T-helper 17 cell (primary cell): ENCODE data around the gene ARHGAP42. TPM values are rescaled to one million over a fixed set of nuclear protein-coding genes. Genes with fewer than 3 reads are reported as not detected.
"Not testable (repeated sequence)": the region's sequence is repeated elsewhere in the genome, so short reads cannot be mapped to it uniquely, and the experiment has no call there.

Experiments used
- ATAC-seq: fragments of 150-1000 bp; cut with Tn5 transposase; 2 replicates; pipeline ENCODE4 v1.10.0; 2021; ENCODE audit warnings: mild to moderate bottlenecking, moderate library complexity
- DNase-seq, 3 donors: peaks; one replicate each; pipeline versions ENCODE4 v3.0.0 to v3.0.0-alpha.2; 2020 to 2021
- H3K9me3 ChIP-seq: one replicate; pipeline ENCODE4 v1.7.0; 2013; ENCODE audit warnings: low read length, mild to moderate bottlenecking; ENCODE audit not compliant: control insufficient read depth, poor library complexity, severe bottlenecking
- H3K27ac Mint-ChIP-seq: one replicate; pipeline ENCODE4 v1.8.0; 2022; ENCODE audit warnings: mild to moderate bottlenecking, moderate library complexity, mixed read lengths
- H3K27me3 Mint-ChIP-seq: one replicate; pipeline ENCODE4 v1.8.0; 2022; ENCODE audit warnings: mixed read lengths
- H3K36me3 Mint-ChIP-seq: one replicate; pipeline ENCODE4 v1.8.0; 2022; ENCODE audit warnings: low read depth, mixed read lengths
- H3K4me1 Mint-ChIP-seq: one replicate; pipeline ENCODE4 v1.8.0; 2022; ENCODE audit warnings: mild to moderate bottlenecking, mixed read lengths
- H3K4me3 Mint-ChIP-seq: one replicate; pipeline ENCODE4 v1.8.0; 2022; ENCODE audit warnings: mild to moderate bottlenecking, moderate library complexity, mixed read lengths
- total RNA-seq, 4 donors: library from RNA in 2 of 4; stranded (reverse) in 2 of 4; gene quantifications; one replicate each; pipeline ENCODE4 v1.2.3 and lab custom pipeline; 2022 to 2026

ARHGAP42 gene
- total RNA-seq, 2 donors from 2014 or later, result 0.12 to 0.31 TPM

- H3K4me3 Mint-ChIP-seq, result no peak overlapping the region
- no peak for DNase-seq
- H3K4me1 Mint-ChIP-seq, result no peaks in the 10 kb centered on the region
- no peaks in the 10 kb centered on the region for H3K9me3 ChIP-seq
- H3K27ac Mint-ChIP-seq, result no peak overlapping the region
- H3K36me3 Mint-ChIP-seq, result no peaks in the 10 kb centered on the region
- ATAC-seq, result no peak
- H3K27me3 Mint-ChIP-seq, result no peaks in the 10 kb centered on the region
Observed at GRCh38 chr11:100994966-100995365, 307.9 kb downstream of the ARHGAP42 start.

GRCh38 chr11:100999756-101000155 is 312.7 kb downstream of the ARHGAP42 start:
- ATAC-seq (no peak), DNase-seq (no peak)
- Mint-ChIP-seq H3K4me3 (no peak overlapping the region), H3K36me3 (no peaks in the 10 kb centered on the region), H3K27me3 (no peaks in the 10 kb centered on the region), H3K4me1 (no peaks in the 10 kb centered on the region), H3K27ac (no peak overlapping the region)
- no peaks in the 10 kb centered on the region for H3K9me3 ChIP-seq

GRCh38 chr11:101003468-101003867 is 316.4 kb downstream of the ARHGAP42 start:
- H3K9me3 ChIP-seq, result no peaks in the 10 kb centered on the region
- Mint-ChIP-seq H3K4me3 (no peak overlapping the region), H3K27me3 (no peaks in the 10 kb centered on the region), H3K27ac (no peak overlapping the region), H3K4me1 (no peaks in the 10 kb centered on the region), H3K36me3 (no peaks in the 10 kb centered on the region)
- DNase-seq, result no peak
- ATAC-seq, result no peak

GRCh38 chr11:101008961-101009689 is 322.0 kb downstream of the ARHGAP42 start:
- no peak for DNase-seq
- Mint-ChIP-seq H3K4me3 (no peak overlapping the region), H3K4me1 (no peaks in the 10 kb centered on the region), H3K27me3 (no peaks in the 10 kb centered on the region), H3K27ac (no peak overlapping the region), H3K36me3 (no peaks in the 10 kb centered on the region)
- H3K9me3 ChIP-seq, result no peaks in the 10 kb centered on the region
- ATAC-seq, result no peak

- no peak overlapping the region for H3K4me3 Mint-ChIP-seq
- H3K27me3 Mint-ChIP-seq, result no peaks in the 10 kb centered on the region
- no peaks in the 10 kb centered on the region for H3K9me3 ChIP-seq
- H3K4me1 Mint-ChIP-seq, result no peaks in the 10 kb centered on the region
- no peak overlapping the region for H3K27ac Mint-ChIP-seq
- DNase-seq (no peak), ATAC-seq (no peak)
- H3K36me3 Mint-ChIP-seq, result no peaks in the 10 kb centered on the region
Observed at GRCh38 chr11:101009690-101010055, 322.6 kb downstream of the ARHGAP42 start.

- Mint-ChIP-seq H3K27ac (no peak overlapping the region), H3K4me1 (no peaks in the 10 kb centered on the region), H3K4me3 (no peak overlapping the region), H3K27me3 (no peaks in the 10 kb centered on the region), H3K36me3 (no peaks in the 10 kb centered on the region)
- ATAC-seq, result no peak
- no peaks in the 10 kb centered on the region for H3K9me3 ChIP-seq
- no peak for DNase-seq
Observed at GRCh38 chr11:101010899-101011298, 323.8 kb downstream of the ARHGAP42 start.

GRCh38 chr11:101011881-101012280 is 324.8 kb downstream of the ARHGAP42 start:
- H3K4me3 Mint-ChIP-seq, result no peak overlapping the region
- no peak for DNase-seq
- H3K36me3 Mint-ChIP-seq, result no peaks in the 10 kb centered on the region

GRCh38 chr11:101013702-101014101 is 326.6 kb downstream of the ARHGAP42 start:
- ATAC-seq, H3K36me3 Mint-ChIP-seq, H3K27ac Mint-ChIP-seq, H3K4me3 Mint-ChIP-seq, H3K27me3 Mint-ChIP-seq, H3K9me3 ChIP-seq, DNase-seq, H3K4me1 Mint-ChIP-seq: not testable (repeated sequence)

More at GRCh38 chr11:101011881-101012280, 324.8 kb downstream of the ARHGAP42 start:
- H3K9me3 ChIP-seq, result no peaks in the 10 kb centered on the region
- ATAC-seq, result no peak
- H3K4me1 Mint-ChIP-seq, result no peaks in the 10 kb centered on the region
- no peak overlapping the region for H3K27ac Mint-ChIP-seq
- no peaks in the 10 kb centered on the region for H3K27me3 Mint-ChIP-seq

GRCh38 chr11:101014600-101015285 is 327.7 kb downstream of the ARHGAP42 start:
- no peaks in the 10 kb centered on the region for H3K9me3 ChIP-seq
- H3K4me3 Mint-ChIP-seq, result no peak overlapping the region
- no peaks in the 10 kb centered on the region for H3K4me1 Mint-ChIP-seq
- ATAC-seq, result no peak
- no peaks in the 10 kb centered on the region for H3K27me3 Mint-ChIP-seq
- DNase-seq, result no peak
- H3K36me3 Mint-ChIP-seq, result no peaks in the 10 kb centered on the region
- no peak overlapping the region for H3K27ac Mint-ChIP-seq

- Mint-ChIP-seq H3K4me3 (no peak overlapping the region), H3K4me1 (no peaks in the 10 kb centered on the region), H3K27me3 (no peaks in the 10 kb centered on the region), H3K36me3 (no peaks in the 10 kb centered on the region), H3K27ac (no peak overlapping the region)
- no peak for ATAC-seq
- DNase-seq, result no peak
- no peaks in the 10 kb centered on the region for H3K9me3 ChIP-seq
Observed at GRCh38 chr11:101019870-101020269, 332.8 kb downstream of the ARHGAP42 start.

GRCh38 chr11:101022256-101022655 is 335.2 kb downstream of the ARHGAP42 start:
- H3K27me3 Mint-ChIP-seq, result no peaks in the 10 kb centered on the region
- ATAC-seq, result no peak
- H3K4me3 Mint-ChIP-seq, result no peak overlapping the region
- no peak overlapping the region for H3K27ac Mint-ChIP-seq
- H3K36me3 Mint-ChIP-seq, result no peaks in the 10 kb centered on the region
- H3K4me1 Mint-ChIP-seq, result no peaks in the 10 kb centered on the region
- H3K9me3 ChIP-seq, result no peaks in the 10 kb centered on the region
- DNase-seq, result no peak

GRCh38 chr11:101028644-101029043 is 341.6 kb downstream of the ARHGAP42 start:
- DNase-seq, result no peak
- H3K4me3 Mint-ChIP-seq, result no peak overlapping the region
- no peak for ATAC-seq
- no peaks in the 10 kb centered on the region for H3K9me3 ChIP-seq
- H3K27me3 Mint-ChIP-seq, result no peaks in the 10 kb centered on the region
- no peak overlapping the region for H3K27ac Mint-ChIP-seq
- H3K36me3 Mint-ChIP-seq, result no peaks in the 10 kb centered on the region
- no peaks in the 10 kb centered on the region for H3K4me1 Mint-ChIP-seq

- Mint-ChIP-seq H3K27ac (no peak overlapping the region), H3K4me3 (no peak overlapping the region), H3K36me3 (no peaks in the 10 kb centered on the region), H3K27me3 (no peaks in the 10 kb centered on the region), H3K4me1 (no peaks in the 10 kb centered on the region)
- no peak for ATAC-seq
- H3K9me3 ChIP-seq, result no peaks in the 10 kb centered on the region
- DNase-seq, result no peak
Observed at GRCh38 chr11:101030015-101030414, 342.9 kb downstream of the ARHGAP42 start.

GRCh38 chr11:101030692-101031091 is 343.6 kb downstream of the ARHGAP42 start:
- no peak for DNase-seq
- no peaks in the 10 kb centered on the region for H3K9me3 ChIP-seq
- Mint-ChIP-seq H3K4me1 (no peaks in the 10 kb centered on the region), H3K27me3 (no peaks in the 10 kb centered on the region), H3K36me3 (no peaks in the 10 kb centered on the region), H3K4me3 (no peak overlapping the region), H3K27ac (no peak overlapping the region)
- no peak for ATAC-seq
